IMR-90 (cell line): ENCODE data around the gene MSI2. TPM values are rescaled to one million over a fixed set of nuclear protein-coding genes. Genes with fewer than 3 reads are reported as not detected.

Experiments used
- ATAC-seq: fragments of 200-7000 bp; cut with Tn5 transposase; 2 replicates; pipeline ENCODE4 v1.9.1; 2020; ENCODE audit warnings: low read depth, mild to moderate bottlenecking, moderate library complexity
- BruUV-seq: library from RNA; stranded (reverse); fragments of 400-500 nt; replicated peaks from 2 replicates; lab custom pipeline; 2021; lab: Mats Ljungman, UMichigan
- CTCF ChIA-PET: fragments of 300-600 bp; formaldehyde crosslinking; extraction: SDS; loops from one replicate; lab custom pipeline; 2021; ENCODE audit warnings: antibody characterized with exemption; lab: Yijun Ruan, JAX
- POLR2A ChIA-PET: fragments of 300-600 bp; sonication (Branson Sonifier 250); formaldehyde crosslinking; loops from one replicate; lab custom pipeline; 2022; ENCODE audit warnings: antibody characterized with exemption; ENCODE audit not compliant: unreplicated experiment; lab: Charles Lee
- DNase-seq: peaks from one replicate; pipeline ENCODE4 v3.0.0; 2013
- H2AFZ ChIP-seq: replicated peaks from 2 replicates; pipeline ENCODE3; 2013; ENCODE audit warnings: low read length, mild to moderate bottlenecking; ENCODE audit not compliant: poor library complexity
- H2AK5ac ChIP-seq: 2 replicates; pipeline ENCODE4 v1.6.1; 2013; ENCODE audit warnings: low read depth, low read length, inconsistent platforms
- H2AK9ac ChIP-seq: replicated peaks from 2 replicates; pipeline ENCODE3; 2013; ENCODE audit warnings: mild to moderate bottlenecking, low read depth, low read length, moderate library complexity; ENCODE audit not compliant: poor library complexity
- H2BK120ac ChIP-seq: 2 replicates; pipeline ENCODE4 v1.6.1; 2013; ENCODE audit warnings: low read depth, low read length, inconsistent platforms
- H2BK15ac ChIP-seq: 3 replicates; pipeline ENCODE4 v1.6.1; 2013; ENCODE audit warnings: low read depth, low read length, inconsistent platforms
- H2BK20ac ChIP-seq: 2 replicates; pipeline ENCODE4 v1.6.1; 2013; ENCODE audit warnings: low read depth, mild to moderate bottlenecking, inconsistent platforms, low read length, moderate library complexity
- H2BK5ac ChIP-seq: 2 replicates; pipeline ENCODE4 v1.6.1; 2013; ENCODE audit warnings: mild to moderate bottlenecking, low read depth, low read length, inconsistent platforms; ENCODE audit not compliant: poor library complexity, severe bottlenecking
- H3K14ac ChIP-seq: replicated peaks from 2 replicates; pipeline ENCODE4 v1.6.1; 2013; ENCODE audit warnings: low read depth, low read length, inconsistent platforms
- H3K18ac ChIP-seq: 2 replicates; pipeline ENCODE4 v1.6.1; 2013; ENCODE audit warnings: low read depth, low read length, control low read depth
- H3K23ac ChIP-seq: 2 replicates; pipeline ENCODE4 v1.6.1; 2013; ENCODE audit warnings: low read depth, low read length, inconsistent platforms
- H3K27ac ChIP-seq: 2 replicates; pipeline ENCODE4 v1.5.1; 2013; ENCODE audit warnings: mild to moderate bottlenecking, control low read depth, low read length; ENCODE audit not compliant: insufficient read depth
- H3K27me3 ChIP-seq: 2 replicates; pipeline ENCODE4 v1.6.1; 2013; ENCODE audit warnings: low read length; ENCODE audit not compliant: control insufficient read depth, insufficient read depth
- H3K36me3 ChIP-seq: 2 replicates; pipeline ENCODE4 v1.6.1; 2013; ENCODE audit warnings: low read length, mixed read lengths; ENCODE audit not compliant: control insufficient read depth, insufficient read depth
- H3K4ac ChIP-seq: 2 replicates; pipeline ENCODE4 v1.6.1; 2013; ENCODE audit warnings: low read depth, low read length, inconsistent platforms
- H3K4me1 ChIP-seq: 2 replicates; pipeline ENCODE4 v1.6.1; 2013; ENCODE audit warnings: low read length, mixed read lengths; ENCODE audit not compliant: control insufficient read depth, insufficient read depth
- H3K4me2 ChIP-seq: 2 replicates; pipeline ENCODE4 v1.6.1; 2013; ENCODE audit warnings: low read depth, mild to moderate bottlenecking, control low read depth, low read length, moderate library complexity
- H3K4me3 ChIP-seq: 2 replicates; pipeline ENCODE4 v1.5.1; 2013; ENCODE audit warnings: low read depth, mild to moderate bottlenecking, control low read depth, low read length, moderate library complexity; ENCODE audit not compliant: insufficient read depth
- H3K56ac ChIP-seq: 2 replicates; pipeline ENCODE4 v1.6.1; 2013; ENCODE audit warnings: low read length, inconsistent platforms; ENCODE audit not compliant: insufficient read depth; ENCODE audit errors: extremely low read depth
- H3K79me1 ChIP-seq, 2 experiments: 2 replicates each; pipeline ENCODE4 v1.6.1; 2013; ENCODE audit warnings: low read length in 2 of 2, inconsistent platforms in 1 of 2, low read depth in 1 of 2
- H3K9ac ChIP-seq: 2 replicates; pipeline ENCODE4 v1.6.1; 2013; ENCODE audit warnings: low read depth, low read length, control low read depth
- H3K9me1 ChIP-seq: 2 replicates; pipeline ENCODE4 v1.6.1; 2013; ENCODE audit warnings: low read length, inconsistent platforms; ENCODE audit not compliant: insufficient read depth
- H3K9me3 ChIP-seq: 2 replicates; pipeline ENCODE4 v1.6.1; 2013; ENCODE audit warnings: low read length; ENCODE audit not compliant: control insufficient read depth, insufficient read depth
- H4K20me1 ChIP-seq: 2 replicates; pipeline ENCODE4 v1.6.1; 2013; ENCODE audit warnings: low read length, inconsistent platforms; ENCODE audit not compliant: insufficient read depth
- H4K5ac ChIP-seq: 2 replicates; pipeline ENCODE4 v1.6.1; 2013; ENCODE audit warnings: mild to moderate bottlenecking, low read depth, low read length, control low read depth
- H4K8ac ChIP-seq, 2 experiments: 2 replicates each; pipeline ENCODE4 v1.6.1; 2013; ENCODE audit warnings: low read depth in 2 of 2, low read length in 2 of 2, control low read depth in 1 of 2, inconsistent platforms in 1 of 2
- H4K91ac ChIP-seq: 2 replicates; pipeline ENCODE4 v1.6.1; 2013; ENCODE audit warnings: low read depth, low read length, inconsistent platforms; ENCODE audit not compliant: insufficient read depth
- BHLHE40 ChIP-seq: fragments of 150-350 bp; IDR thresholded peaks from 2 replicates; pipeline ENCODE4 v1.6.1; 2016; ENCODE audit warnings: mild to moderate bottlenecking, low read depth, low read length
- CEBPB ChIP-seq: IDR thresholded peaks from 2 replicates; pipeline ENCODE4 v1.6.1; 2012; ENCODE audit warnings: low read depth, low read length, improper control_type of control experiment
- CHD1 ChIP-seq: IDR thresholded peaks from 2 replicates; pipeline ENCODE4 v1.6.1; 2012; ENCODE audit warnings: low read depth, low read length, improper control_type of control experiment
- CTCF ChIP-seq: conservative IDR thresholded peaks from 2 replicates; pipeline ENCODE4 v1.5.1; 2012; ENCODE audit warnings: mild to moderate bottlenecking, low read depth, low read length, improper control_type of control experiment
- ELK1 ChIP-seq: fragments of 150-350 bp; IDR thresholded peaks from 2 replicates; pipeline ENCODE4 v1.6.1; 2016; ENCODE audit warnings: low read depth, mild to moderate bottlenecking, low read length, moderate library complexity, borderline replicate concordance
- FOS ChIP-seq: fragments of 150-350 bp; IDR thresholded peaks from 2 replicates; pipeline ENCODE4 v1.6.1; 2016; ENCODE audit warnings: low read depth, low read length
- MAFK ChIP-seq: IDR thresholded peaks from 2 replicates; pipeline ENCODE4 v1.6.1; 2012; ENCODE audit warnings: low read depth, low read length, improper control_type of control experiment
- MAZ ChIP-seq: IDR thresholded peaks from 2 replicates; pipeline ENCODE4 v1.6.1; 2012; ENCODE audit warnings: low read depth, mild to moderate bottlenecking, low read length, improper control_type of control experiment, moderate library complexity, borderline replicate concordance
- MXI1 ChIP-seq: IDR thresholded peaks from 2 replicates; pipeline ENCODE4 v1.6.1; 2012; ENCODE audit warnings: low read depth, mild to moderate bottlenecking, low read length, moderate library complexity, borderline replicate concordance
- NFE2L2 ChIP-seq: fragments of 150-350 bp; IDR thresholded peaks from 2 replicates; pipeline ENCODE4 v1.6.1; 2016; ENCODE audit warnings: low read depth, mild to moderate bottlenecking, low read length
- POLR2A ChIP-seq: IDR thresholded peaks from 2 replicates; pipeline ENCODE4 v1.6.1; 2012; ENCODE audit warnings: mild to moderate bottlenecking, low read depth, low read length
- RAD21 ChIP-seq: IDR thresholded peaks from 2 replicates; pipeline ENCODE4 v1.6.1; 2012; ENCODE audit warnings: low read length, improper control_type of control experiment
- RCOR1 ChIP-seq: IDR thresholded peaks from 2 replicates; pipeline ENCODE4 v1.6.1; 2012; ENCODE audit warnings: mild to moderate bottlenecking, low read length, improper control_type of control experiment; ENCODE audit not compliant: insufficient replicate concordance
- RFX5 ChIP-seq: IDR thresholded peaks from 2 replicates; pipeline ENCODE4 v1.8.0; 2012; ENCODE audit warnings: low read depth, mild to moderate bottlenecking, low read length, moderate library complexity
- SMC3 ChIP-seq: fragments of 150-350 bp; IDR thresholded peaks from 2 replicates; pipeline ENCODE4 v1.6.1; 2016; ENCODE audit warnings: low read depth, mild to moderate bottlenecking, antibody characterized with exemption, low read length, moderate library complexity
- USF2 ChIP-seq: fragments of 150-350 bp; IDR thresholded peaks from 2 replicates; pipeline ENCODE4 v1.6.1; 2017; ENCODE audit warnings: mild to moderate bottlenecking, antibody characterized with exemption, low read length, low read depth
- WGBS, 2 experiments: methylation state at CpG; one replicate each; pipeline versions ENCODE4 v1.1.5 to v1.1.7; 2013; ENCODE audit warnings: missing lambda C conversion rate in 2 of 2; ENCODE audit not compliant: insufficient read length in 1 of 2; ENCODE audit errors: extremely low coverage in 2 of 2; 5-methylcytosine and 5-hydroxymethylcytosine counted together
- dilution Hi-C: fragments of 300-500 bp; cut with HindIII; formaldehyde crosslinking; loops from one replicate; pipeline ENCODE4 v1.14.3; 2018; ENCODE audit warnings: low sequenced_read_pairs; ENCODE audit not compliant: unreplicated experiment
- in situ Hi-C: fragments of 300-500 bp; cut with MboI; formaldehyde crosslinking; loops from 3 replicates; pipeline ENCODE4 v1.14.3; 2019; ENCODE audit warnings: low sequenced_read_pairs, inconsistent platforms, mixed read lengths
- intact Hi-C: fragments of 100-400 bp; cut with micrococcal nuclease; formaldehyde crosslinking; loops from 2 replicates; pipeline ENCODE4 v1.10.0; 2022
- polyA plus RNA-seq, 3 experiments: library from polyadenylated mRNA; depleted of rRNA; stranded (reverse); fragments of >200 nt; gene quantifications; 2 replicates each; pipeline ENCODE4 v1.2.3, GENCODE V29; 2012; ENCODE audit warnings: low replicate concordance in 1 of 3
- total RNA-seq: library from RNA; depleted of rRNA; stranded (reverse); fragments of >200 nt; gene quantifications from 2 replicates; pipeline ENCODE4 v1.2.3, GENCODE V29; 2012

MSI2 gene
- total and polyA plus RNA-seq, 2 of the 4 experiments (the other 2 are of a cell fraction) = 13.0 to 16.0 TPM

- in situ Hi-C loops = no loop called here
- no peak overlapping the region for H3K9ac ChIP-seq
Observed at GRCh38 chr17:57211543-57211942, 44.8 kb upstream of the MSI2 start.

More at GRCh38 chr17:57211543-57211942, 44.8 kb upstream of the MSI2 start:
- DNase-seq (peak; percentile 15), ATAC-seq (peak; percentile 46; the same call in 1 of the 2 replicates)
- ChIA-PET CTCF (interaction anchor here (0.7 kb wide), 1 partner anchor 29 kb away, joined by 4 read pairs; no protein-coding TSS in a partner anchor), POLR2A (no interaction called here)
- Histone ChIP-seq H3K36me3 (no peaks in the 10 kb centered on the region), H3K4me3 (no peak overlapping the region), H3K14ac (no peak overlapping the region), H3K56ac (no peak overlapping the region), H3K9me1 (no peaks in the 10 kb centered on the region), H2AK9ac (no peak overlapping the region), H3K27ac (no peak overlapping the region), H2BK5ac (no peak overlapping the region), H3K4me1 (no peaks in the 10 kb centered on the region), H3K4ac (no peak overlapping the region), H3K4me2 (no peak overlapping the region), H3K9me3 (no peaks in the 10 kb centered on the region), H4K91ac (no peak overlapping the region), H2AK5ac (no peak overlapping the region), H3K79me1 (no peaks in the 10 kb centered on the region), H4K5ac (no peak overlapping the region), H4K20me1 (no peaks in the 10 kb centered on the region), H2BK15ac (no peak overlapping the region), H3K23ac (no peak overlapping the region), H4K8ac (no peak overlapping the region), H2BK20ac (no peak overlapping the region), H3K27me3 (no peaks in the 10 kb centered on the region; the same call in none of the 2 replicates), H3K18ac (no peak overlapping the region), H2AFZ (no peak overlapping the region), H2BK120ac (no peak overlapping the region)
- no TSS peak for BruUV-seq
- dilution Hi-C loops (no loop called here), intact Hi-C loops (no loop called here)
- no CpG with 5 or more reads among the region's 4 CpGs for WGBS, 2 experiments
- TF ChIP-seq CHD1 (no peak), POLR2A (no peak), RCOR1 (no peak), MXI1 (no peak), MAFK (no peak), SMC3 (no peak), MAZ (no peak), RFX5 (no peak), CTCF (no peak), RAD21 (no peak), USF2 (no peak), ELK1 (no peak), CEBPB (no peak), NFE2L2 (no peak), FOS (no peak), BHLHE40 (no peak)
